GM19043 (cell line): Measurements from ENCODE around the gene TBX2.

Source experiments
- ATAC-seq: cut with Tn5 transposase; IDR thresholded peaks from one replicate; pipeline ENCODE4 v1.9.1; 2021; ENCODE audit warnings: low read depth; ENCODE audit not compliant: unreplicated experiment

The TBX2 gene

DNA sequence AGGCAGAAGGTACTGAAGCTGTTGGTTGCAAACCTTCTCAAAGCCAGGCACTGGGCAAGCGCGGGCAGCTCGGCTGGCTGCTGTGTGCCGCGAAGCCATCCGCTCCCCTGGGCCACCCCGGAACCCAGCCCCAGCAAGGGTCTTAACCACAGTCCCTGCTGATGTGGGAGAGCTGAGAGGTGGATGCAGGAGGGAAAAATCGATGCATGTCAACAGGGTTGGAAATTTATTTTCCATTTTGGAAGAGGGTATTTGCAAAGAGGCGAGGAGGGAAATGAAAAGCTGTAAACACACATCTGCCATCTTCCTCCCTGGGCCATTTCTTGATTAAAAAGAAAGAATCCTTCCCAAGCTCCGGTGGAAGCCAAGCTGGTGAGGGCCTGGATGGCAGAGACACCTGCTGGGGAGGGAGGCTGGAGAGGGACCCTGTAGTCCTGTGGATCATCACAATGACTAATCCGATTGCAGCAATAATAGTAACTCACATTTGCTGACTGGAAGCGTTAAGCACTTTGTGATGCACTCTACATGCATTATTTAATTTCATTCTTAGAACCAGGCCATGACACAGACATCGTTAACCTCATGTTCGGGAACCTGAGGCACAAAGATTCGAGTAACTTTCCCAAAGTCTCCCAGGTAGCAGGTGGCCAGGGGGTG lies 13.9 kb upstream of the TBX2 start:
- no peak for ATAC-seq

- ATAC-seq, result no peak
Observed at GRCh38 chr17:61386251-61386650, 13.4 kb upstream of the TBX2 start.

DNA sequence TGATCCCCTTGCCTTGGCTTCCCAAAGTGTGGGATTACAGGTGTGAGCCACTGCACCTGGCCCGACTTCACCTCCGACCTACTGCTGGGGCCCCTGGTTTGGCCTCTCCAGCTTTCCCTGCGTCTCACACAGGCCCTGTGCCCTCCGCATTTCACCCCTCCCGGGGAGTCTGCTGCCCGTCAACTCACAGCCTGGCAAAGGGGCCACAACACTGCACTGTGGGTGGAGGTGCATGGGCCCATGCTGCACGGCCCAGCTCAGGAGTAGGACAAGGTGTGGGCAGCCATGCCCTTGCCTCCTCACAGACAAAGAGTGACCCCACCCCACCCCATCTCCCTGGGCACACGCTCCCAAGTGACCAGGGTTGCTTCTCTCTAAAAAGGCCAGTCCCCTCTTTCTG lies 12.6 kb upstream of the TBX2 start:
- ATAC-seq, result no peak

DNA sequence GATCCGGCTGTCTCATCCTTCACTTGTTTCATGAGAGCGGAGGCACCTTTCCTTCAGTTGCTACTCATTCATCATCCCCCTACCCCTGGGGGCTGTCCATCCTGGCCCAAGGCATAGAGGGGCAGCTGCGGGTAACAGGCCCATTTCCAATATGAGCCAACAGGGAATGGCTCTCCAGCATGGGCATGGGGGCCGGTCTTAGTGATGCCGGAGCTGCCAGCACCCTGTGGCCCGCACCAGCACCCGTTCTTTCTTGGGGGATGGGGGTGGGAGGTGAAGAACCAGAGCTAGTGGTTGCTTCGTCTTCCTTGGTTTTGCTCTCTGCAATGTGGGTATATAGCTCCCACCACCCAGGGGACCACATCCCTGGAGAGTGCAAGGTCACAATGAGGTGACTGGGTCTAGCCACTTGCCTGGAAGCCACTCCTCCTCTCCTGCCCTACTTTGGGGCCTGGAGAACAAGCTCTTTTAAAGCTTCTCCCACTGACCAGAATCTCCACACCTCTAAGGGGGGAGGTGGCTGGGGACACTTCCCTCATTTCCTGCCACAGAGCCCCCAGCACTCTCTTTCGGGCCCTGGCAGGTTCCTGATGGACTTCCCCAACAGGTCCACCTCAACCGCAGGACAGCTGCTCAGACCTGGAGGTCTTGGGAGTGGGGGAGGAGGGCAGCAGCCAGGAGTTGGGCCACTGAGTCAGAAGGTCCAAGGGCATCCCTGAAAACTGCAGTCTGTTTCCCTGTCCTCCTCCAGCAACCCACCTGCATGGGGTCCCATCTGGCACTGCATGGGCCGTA lies 11.9 kb upstream of the TBX2 start:
- ATAC-seq, result no peak

- no peak for ATAC-seq
Observed at GRCh38 chr17:61388561-61389356, 10.9 kb upstream of the TBX2 start.

DNA sequence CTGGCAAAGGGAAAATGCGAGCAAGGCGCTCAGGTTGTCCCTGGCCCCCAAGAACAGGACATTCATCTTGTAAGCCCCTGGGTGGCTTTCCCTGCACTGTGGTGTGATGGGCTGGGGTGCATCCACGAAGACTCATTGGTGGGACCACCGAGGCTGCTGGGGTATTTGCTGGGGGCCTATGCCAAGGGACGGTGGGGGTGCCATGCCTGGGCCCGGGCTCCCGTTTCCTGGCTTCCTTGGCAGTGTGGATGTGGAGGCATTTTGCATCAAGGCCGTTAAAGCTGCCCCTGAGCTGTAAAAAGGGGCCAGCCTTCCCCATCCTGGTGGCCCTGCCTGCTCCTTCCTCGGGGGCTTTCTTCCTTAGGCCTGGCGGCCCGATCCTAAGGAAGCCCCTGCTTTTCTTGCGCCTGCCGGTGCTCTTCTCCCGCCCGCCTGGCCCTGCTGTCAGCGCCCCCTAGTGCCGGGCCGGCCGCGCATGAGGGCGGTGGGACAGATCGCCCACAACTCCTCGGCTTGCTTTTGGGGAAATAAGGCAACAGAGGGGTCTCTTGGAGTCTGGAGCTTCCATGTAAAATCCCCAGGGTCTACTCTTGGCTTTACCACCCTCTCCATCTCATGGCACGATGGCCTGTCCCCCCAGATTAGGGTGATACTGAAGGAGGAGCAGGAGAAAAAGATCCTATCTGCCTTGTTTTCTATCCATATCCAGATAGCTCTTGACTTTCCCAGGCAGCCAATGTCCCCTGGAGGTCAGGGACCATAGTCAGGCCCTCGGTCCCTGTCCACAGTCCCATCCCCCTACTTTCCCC lies 9.8 kb upstream of the TBX2 start:
- no peak for ATAC-seq

GRCh38 chr17:61390479-61390791 lies 9.2 kb upstream of the TBX2 start:
- ATAC-seq, result no peak

DNA sequence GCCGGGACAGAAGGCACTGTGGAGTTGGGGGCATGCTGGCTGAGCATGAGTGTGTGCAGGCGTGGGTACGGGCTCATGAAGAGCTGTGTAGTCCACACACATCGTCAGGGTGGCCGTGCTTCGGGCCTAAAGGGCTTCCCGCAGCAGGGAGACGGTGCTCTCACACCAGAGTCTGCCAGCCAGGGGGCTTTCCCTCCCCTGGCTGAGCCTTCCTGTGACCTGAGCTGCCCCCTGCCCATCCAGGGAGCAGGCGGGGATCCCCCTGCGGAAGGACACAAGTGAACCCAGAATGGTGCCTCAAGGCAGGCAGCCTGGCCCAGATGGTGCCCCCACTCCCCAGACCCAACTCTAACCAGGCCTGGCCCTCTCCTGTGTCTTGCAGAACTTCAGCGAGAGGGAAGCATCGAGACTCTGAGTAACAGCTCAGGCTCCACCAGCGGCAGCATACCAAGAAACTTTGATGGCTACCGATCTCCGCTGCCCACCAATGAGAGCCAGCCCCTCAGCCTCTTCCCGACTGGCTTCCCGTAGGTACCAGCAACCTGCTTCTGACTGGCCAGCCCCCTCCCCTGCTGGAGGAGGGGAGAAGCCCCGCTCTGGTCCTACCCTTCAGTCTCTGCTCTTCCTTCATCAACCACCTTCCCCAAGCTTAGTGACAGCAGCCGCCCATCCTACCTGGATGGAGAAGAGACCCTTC lies 7.9 kb upstream of the TBX2 start:
- no peak for ATAC-seq

DNA sequence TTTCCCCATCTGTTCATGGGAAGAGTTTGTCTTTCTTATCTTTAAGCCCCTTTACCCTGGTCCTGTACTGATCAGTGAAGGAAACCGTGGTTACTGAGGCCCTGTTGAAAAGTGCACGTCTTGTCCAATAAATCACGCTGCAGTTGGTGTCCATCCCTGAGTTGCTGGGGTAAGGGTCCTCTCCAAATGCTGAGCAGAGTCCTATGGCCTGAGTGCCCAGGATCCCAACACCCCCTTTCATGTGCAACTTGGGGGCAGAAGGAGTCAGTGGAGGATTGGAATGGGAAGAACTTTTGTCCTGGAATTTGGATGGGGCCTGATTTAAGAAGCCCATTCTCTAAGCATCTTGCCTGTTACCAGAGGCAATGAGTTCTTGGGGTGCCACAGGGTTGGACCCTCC lies 7.0 kb upstream of the TBX2 start:
- no peak for ATAC-seq

GRCh38 chr17:61393550-61393903 lies 6.1 kb upstream of the TBX2 start:
- no peak for ATAC-seq

DNA sequence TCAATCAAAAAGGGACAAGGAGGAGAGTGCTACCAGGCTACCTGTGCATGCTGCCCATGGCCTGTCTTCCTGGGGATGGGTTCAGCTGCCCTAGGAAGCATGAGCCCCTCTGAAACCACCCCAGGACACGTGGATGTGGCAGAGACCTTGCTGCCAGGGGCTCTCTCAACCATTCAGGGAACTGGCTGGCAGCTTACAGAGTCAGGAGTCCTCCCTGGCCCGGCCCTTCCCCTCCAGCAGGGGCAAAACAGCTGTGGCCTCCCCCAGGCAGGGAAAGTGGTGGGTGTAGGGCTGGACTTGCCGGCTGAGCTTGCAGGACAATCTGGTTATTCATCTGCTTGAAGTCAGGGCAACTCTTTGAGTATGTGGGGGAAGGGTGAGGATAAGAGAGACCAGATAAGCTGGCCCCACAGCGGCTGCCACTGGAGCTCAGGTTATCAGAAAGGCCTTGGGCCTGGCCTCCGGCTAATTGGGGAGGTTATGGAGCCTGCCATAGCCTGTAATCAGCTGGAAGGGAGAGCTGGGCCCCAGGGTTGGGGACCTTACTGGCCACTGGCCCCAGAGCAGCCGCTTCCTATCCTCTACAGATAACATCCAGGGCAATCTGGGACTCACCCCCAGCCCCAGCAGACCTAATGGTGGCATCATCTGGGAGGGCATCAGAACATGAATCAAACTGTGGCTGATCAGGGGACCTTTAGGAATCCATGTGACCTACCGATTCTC lies 5.6 kb upstream of the TBX2 start:
- ATAC-seq, result no peak

DNA sequence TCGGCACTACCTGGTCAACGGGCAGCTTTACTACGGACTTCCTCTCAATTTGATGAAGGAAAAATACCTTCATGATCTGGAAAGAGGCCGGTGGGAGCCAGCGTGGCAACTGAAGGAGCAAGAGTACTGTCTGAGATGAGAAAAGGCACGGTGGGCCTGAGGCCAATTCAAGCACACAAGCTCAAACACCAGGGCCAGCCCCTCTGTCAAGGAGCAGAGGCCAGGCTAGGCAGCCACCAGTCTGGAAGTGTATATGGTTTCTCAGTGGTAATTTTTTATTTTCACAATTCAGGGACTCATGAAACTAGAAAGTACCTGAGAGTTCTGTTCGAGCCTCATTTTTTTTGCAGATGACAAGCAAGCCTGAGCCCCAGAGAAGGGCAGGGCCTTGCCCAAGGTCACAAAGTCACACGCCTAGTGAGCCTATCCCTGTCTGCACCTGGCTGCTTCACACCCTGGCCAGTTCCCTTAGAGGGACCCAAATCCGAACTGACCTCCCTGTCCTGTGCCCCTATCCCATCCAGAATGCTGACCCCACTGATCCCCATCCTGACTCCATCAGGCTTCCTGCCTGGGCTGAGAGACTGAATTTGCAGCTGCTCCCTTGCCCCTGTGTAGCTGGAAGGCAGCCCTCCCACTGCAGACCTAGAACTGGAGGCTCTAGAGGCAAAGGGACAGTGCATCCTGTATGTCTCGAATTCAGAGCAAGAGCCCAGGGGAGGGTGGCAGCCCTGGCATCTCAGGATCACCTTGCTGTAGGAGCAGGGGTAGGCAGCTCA lies 4.8 kb upstream of the TBX2 start:
- no peak for ATAC-seq

DNA sequence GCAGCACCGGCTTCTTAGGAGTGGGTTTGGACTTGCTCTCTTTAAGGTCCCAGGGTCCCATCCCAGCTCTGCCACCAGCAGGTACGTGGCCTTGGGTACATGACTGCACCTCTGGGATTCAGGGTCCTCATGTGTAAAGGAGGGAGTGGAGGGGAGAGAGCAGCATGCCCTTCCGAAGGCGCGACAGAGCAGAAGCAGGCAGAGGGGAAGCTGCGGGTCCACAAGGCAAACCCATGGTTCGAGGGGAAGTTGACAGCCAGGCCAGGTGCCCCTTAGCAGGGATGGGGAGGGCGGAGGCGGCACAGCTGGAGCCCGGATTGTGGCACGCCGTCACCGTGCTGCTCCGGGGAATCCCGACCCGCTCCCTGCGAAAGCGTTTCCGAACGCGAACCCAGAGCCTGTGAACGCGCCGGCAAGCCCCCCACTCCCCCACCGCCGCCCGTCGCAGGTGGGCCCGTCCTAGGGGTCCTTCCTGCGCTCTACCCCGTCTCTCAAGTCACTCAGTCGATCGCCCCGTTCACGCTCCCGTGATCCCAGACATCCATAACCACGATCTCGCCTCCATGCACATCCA lies 4.1 kb upstream of the TBX2 start:
- ATAC-seq, result no peak

- ATAC-seq, result no peak
Observed at GRCh38 chr17:61395983-61396585, 3.6 kb upstream of the TBX2 start.

- ATAC-seq, result no peak
Observed at GRCh38 chr17:61396586-61397085, 3.0 kb upstream of the TBX2 start.

DNA sequence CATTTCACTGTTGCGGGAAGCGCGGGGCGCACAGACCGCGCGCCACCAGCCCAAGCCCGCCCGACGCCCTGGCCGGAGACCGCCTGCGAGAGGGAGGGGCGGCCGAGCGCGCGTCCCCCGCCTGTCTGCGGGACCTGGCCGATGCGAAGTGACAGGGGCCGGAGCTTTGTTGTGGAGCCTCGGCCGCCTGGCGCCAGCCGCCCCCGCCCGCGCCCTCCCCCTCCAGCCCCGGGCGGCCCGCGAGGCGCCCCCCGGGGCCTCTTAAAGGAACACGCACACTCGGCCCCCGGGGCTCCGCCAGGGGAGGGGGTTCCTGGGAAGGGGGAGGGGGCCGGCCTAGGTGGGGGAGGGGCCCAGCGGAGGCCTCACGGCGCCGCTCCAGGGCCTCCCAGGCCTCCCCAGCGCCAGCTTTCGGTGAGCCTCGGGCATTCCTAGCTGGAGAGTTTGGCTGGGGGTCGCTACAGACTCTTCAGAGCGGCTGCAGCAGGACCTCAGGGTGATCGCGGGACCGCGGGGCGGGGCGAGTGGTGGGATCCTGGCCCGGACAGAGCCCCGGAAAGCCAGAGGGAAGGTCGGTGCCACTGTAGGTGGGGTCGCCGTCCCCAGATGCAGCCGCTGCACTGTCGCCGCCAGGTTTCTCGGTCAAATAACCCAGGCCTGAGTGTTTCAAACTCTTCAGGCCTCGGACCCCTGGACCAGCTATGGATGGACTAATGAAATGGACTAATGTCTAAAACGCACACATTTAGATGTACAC lies 2.4 kb upstream of the TBX2 start:
- no peak for ATAC-seq

DNA sequence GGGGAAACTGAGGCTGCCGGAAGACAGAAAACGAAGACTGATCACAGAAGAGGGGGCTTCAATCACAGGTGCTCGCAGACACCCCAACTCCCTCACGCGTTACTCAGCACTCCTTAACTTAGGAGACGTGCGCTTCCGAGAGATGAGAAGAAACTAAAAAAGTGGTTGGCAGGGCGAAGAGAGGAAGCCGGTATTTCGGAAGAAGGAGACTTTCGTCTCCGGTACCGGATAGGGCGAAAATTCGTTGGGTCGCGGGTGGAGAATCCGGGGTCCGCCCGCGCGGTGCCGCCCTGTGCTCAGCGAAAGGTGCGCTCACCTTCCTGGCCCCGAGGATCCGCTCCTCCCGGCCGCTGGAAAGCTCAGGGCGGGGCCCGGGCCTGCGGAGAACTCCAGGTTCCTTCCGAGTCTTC lies 917 bp upstream of the TBX2 start:
- ATAC-seq, result no peak
